NCI-H2029 (cell line): ENCODE data around the gene RALGPS2.
"Not testable (repeated sequence)": the region's sequence is repeated elsewhere in the genome, so short reads cannot be mapped to it uniquely, and the experiment has no call there.

ENCODE experiments used
- DNase-seq: peaks from one replicate; lab custom pipeline; 2025; lab: John Stamatoyannopoulos, UW

Gene RALGPS2

GRCh38 chr1:178781533-178782330 is 56.7 kb downstream of the RALGPS2 start:
- DNase-seq: no peak

- no peak for DNase-seq
Observed at GRCh38 chr1:178784131-178784536, 59.1 kb downstream of the RALGPS2 start.

GRCh38 chr1:178792394-178792793 is 67.3 kb downstream of the RALGPS2 start:
- no peak for DNase-seq

- DNase-seq: no peak
Observed at GRCh38 chr1:178796013-178796412, 71.0 kb downstream of the RALGPS2 start.

- DNase-seq: no peak
Observed at GRCh38 chr1:178797590-178797989, 72.5 kb downstream of the RALGPS2 start.

GRCh38 chr1:178798232-178798861 is 73.3 kb downstream of the RALGPS2 start:
- DNase-seq: no peak

GRCh38 chr1:178802873-178803272 is 77.8 kb downstream of the RALGPS2 start:
- no peak for DNase-seq

GRCh38 chr1:178806665-178807300 is 81.7 kb downstream of the RALGPS2 start:
- no peak for DNase-seq

- no peak for DNase-seq
Observed at GRCh38 chr1:178808529-178808928, 83.5 kb downstream of the RALGPS2 start.

- no peak for DNase-seq
Observed at GRCh38 chr1:178810585-178810984, 85.5 kb downstream of the RALGPS2 start.

- DNase-seq: no peak
Observed at GRCh38 chr1:178818416-178818815, 93.4 kb downstream of the RALGPS2 start.

- DNase-seq: no peak
Observed at GRCh38 chr1:178819123-178819522, 94.1 kb downstream of the RALGPS2 start.

GRCh38 chr1:178821134-178821866 is 96.3 kb downstream of the RALGPS2 start:
- DNase-seq: no peak

GRCh38 chr1:178825167-178825566 is 100.1 kb downstream of the RALGPS2 start:
- DNase-seq: no peak

GRCh38 chr1:178844436-178844835 is 119.4 kb downstream of the RALGPS2 start:
- no peak for DNase-seq

GRCh38 chr1:178846306-178846705 is 121.3 kb downstream of the RALGPS2 start:
- DNase-seq: no peak

GRCh38 chr1:178847396-178847849 is 122.4 kb downstream of the RALGPS2 start:
- DNase-seq: no peak

- DNase-seq: not testable (repeated sequence)
Observed at GRCh38 chr1:178847919-178848318, 122.9 kb downstream of the RALGPS2 start.

- DNase-seq: no peak
Observed at GRCh38 chr1:178849918-178850317, 124.9 kb downstream of the RALGPS2 start.

- no peak for DNase-seq
Observed at GRCh38 chr1:178857126-178857525, 132.1 kb downstream of the RALGPS2 start.

GRCh38 chr1:178862416-178862815 is 137.4 kb downstream of the RALGPS2 start:
- no peak for DNase-seq

GRCh38 chr1:178862864-178863263 is 137.8 kb downstream of the RALGPS2 start:
- DNase-seq: no peak
